Upper lobe of right lung (tissue), 1 donor: Measurements from ENCODE around the gene FRMD4A. TPM values are rescaled to one million over a fixed set of nuclear protein-coding genes. Genes with fewer than 3 reads are reported as not detected.

Source experiments
- ATAC-seq: fragments of 200-7000 bp; cut with Tn5 transposase; one replicate; pipeline ENCODE4 v1.9.1; 2020; ENCODE audit warnings: mild to moderate bottlenecking, moderate library complexity
- DNase-seq: peaks from one replicate; pipeline ENCODE4 v3.0.0-alpha.2; 2020
- H3K27ac ChIP-seq: fragments of 200-600 bp; one replicate; pipeline ENCODE4 v1.8.0; 2022
- H3K27me3 ChIP-seq: fragments of 200-600 bp; one replicate; pipeline ENCODE4 v1.8.0; 2022; ENCODE audit warnings: mild to moderate bottlenecking
- H3K36me3 ChIP-seq: fragments of 200-600 bp; one replicate; pipeline ENCODE4 v1.8.0; 2022
- H3K4me1 ChIP-seq: fragments of 200-600 bp; one replicate; pipeline ENCODE4 v1.8.0; 2022
- H3K4me3 ChIP-seq: fragments of 200-600 bp; one replicate; pipeline ENCODE4 v1.8.0; 2022; ENCODE audit warnings: mild to moderate bottlenecking
- H3K9me3 ChIP-seq: fragments of 200-600 bp; one replicate; pipeline ENCODE4 v1.8.0; 2022
- CTCF ChIP-seq: fragments of 200-600 bp; IDR thresholded peaks from one replicate; pipeline ENCODE4 v1.8.0; 2022; ENCODE audit warnings: antibody characterized with exemption
- intact Hi-C: fragments of 100-400 bp; cut with DNase I; formaldehyde crosslinking; loops from one replicate; pipeline ENCODE4 v1.11.0; 2022
- total RNA-seq: library from RNA; stranded (reverse); fragmentation: NEBNext Ultra II Directional; extraction: Animal tissue kit (Norgen Biotek cat#: 25700); gene quantifications from one replicate; pipeline ENCODE4 v1.2.1, GENCODE V29; 2021
- donor health status: DM: no; HTN: yes; CAD: no; lungs with severe emphysema.

Gene FRMD4A
- total RNA-seq, 1 donor from 2014 or later = 38.3 TPM

- Histone ChIP-seq H3K36me3 (no peaks in the 10 kb centered on the region), H3K27ac (no peak overlapping the region), H3K4me1 (no peaks in the 10 kb centered on the region), H3K27me3 (peaks cover 4% of the 10 kb centered on the region), H3K9me3 (no peaks in the 10 kb centered on the region), H3K4me3 (no peak overlapping the region)
- ATAC-seq (no peak), DNase-seq (no peak)
- intact Hi-C loops = no loop called here
- TF ChIP-seq CTCF = no peak
These were observed 9.5 kb upstream of the FRMD4A start for GRCh38 chr10:14340051-14340744.

DNA sequence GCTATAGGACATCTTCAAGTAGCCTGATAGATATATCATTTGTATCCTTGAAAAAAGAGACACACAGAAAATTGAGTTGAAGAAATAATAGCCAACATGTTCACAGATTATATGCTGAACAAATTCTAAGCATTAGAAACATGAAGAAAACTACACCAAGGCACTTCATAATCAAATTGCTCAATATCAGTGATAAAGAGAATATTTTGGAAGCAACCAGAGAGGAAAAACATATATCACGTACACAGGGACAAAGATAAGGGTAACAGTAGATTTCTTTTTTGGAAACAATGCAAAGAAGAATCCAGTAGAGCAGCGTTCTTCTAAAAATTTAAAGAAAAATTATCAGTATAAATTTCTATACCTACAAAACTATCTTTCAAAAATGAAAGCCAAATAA is 6.0 kb upstream of the FRMD4A start:
- TF ChIP-seq CTCF = no peak
- peaks cover 20% of the 10 kb centered on the region for H3K27me3 ChIP-seq
- H3K9me3 ChIP-seq = no peaks in the 10 kb centered on the region
- H3K36me3 ChIP-seq = no peaks in the 10 kb centered on the region
- H3K4me1 ChIP-seq = no peaks in the 10 kb centered on the region
- H3K4me3 ChIP-seq = no peak overlapping the region
- ATAC-seq (no peak), DNase-seq (no peak)
- H3K27ac ChIP-seq = no peak overlapping the region
- intact Hi-C loops = no loop called here

DNA sequence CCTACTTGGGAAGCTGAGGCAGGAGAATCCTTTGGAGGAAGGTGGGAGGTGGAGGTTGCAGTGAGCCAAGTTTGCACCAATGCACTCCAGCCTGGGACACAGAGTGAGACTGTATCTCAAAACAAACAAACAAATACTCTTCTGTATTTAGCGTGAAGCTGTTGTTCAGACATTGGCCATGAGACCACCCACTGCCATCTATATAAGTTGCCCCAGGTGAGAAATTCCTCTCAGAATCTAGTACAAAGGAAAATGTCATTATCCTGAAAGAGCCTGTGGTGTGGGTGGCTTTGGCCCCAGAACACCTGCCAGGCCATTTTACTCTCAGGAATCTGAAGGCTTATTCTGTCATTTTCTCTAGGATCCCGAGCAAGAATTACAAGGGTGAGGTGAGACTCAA is 4.0 kb upstream of the FRMD4A start:
- Histone ChIP-seq H3K36me3 (no peaks in the 10 kb centered on the region), H3K27me3 (peaks cover 27% of the 10 kb centered on the region), H3K9me3 (no peaks in the 10 kb centered on the region), H3K4me1 (no peaks in the 10 kb centered on the region), H3K27ac (no peak overlapping the region), H3K4me3 (no peak overlapping the region)
- no peak for DNase-seq
- intact Hi-C loops = no loop called here
- no peak for ATAC-seq
- TF ChIP-seq CTCF = no peak

DNA sequence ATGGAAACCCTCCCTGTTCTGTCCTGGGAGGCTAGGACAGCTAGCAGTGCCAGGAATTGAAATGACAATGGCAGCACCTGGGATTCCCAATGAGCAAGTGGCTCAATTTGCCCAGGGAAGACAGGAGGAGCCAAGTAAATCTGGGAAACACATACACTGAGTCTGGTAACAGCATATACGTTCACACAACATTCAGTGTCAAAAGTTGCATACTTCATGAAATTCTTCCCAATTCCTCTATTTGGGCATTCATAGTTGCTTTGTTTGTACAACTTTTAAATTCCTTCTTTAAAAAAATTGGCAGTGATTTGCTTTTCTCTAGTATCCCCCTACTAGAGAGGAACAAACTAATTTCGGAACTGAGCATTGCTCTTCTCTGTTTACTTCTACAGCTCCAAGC is 2.9 kb upstream of the FRMD4A start:
- Histone ChIP-seq H3K4me3 (no peak overlapping the region), H3K36me3 (no peaks in the 10 kb centered on the region), H3K4me1 (no peaks in the 10 kb centered on the region), H3K9me3 (no peaks in the 10 kb centered on the region), H3K27me3 (peaks cover 27% of the 10 kb centered on the region), H3K27ac (no peak overlapping the region)
- DNase-seq (no peak), ATAC-seq (no peak)
- intact Hi-C loops = no loop called here
- TF ChIP-seq CTCF = no peak

- intact Hi-C loops = no loop called here
- Histone ChIP-seq H3K36me3 (no peaks in the 10 kb centered on the region), H3K27ac (no peak overlapping the region), H3K9me3 (no peaks in the 10 kb centered on the region), H3K4me1 (no peaks in the 10 kb centered on the region), H3K4me3 (no peak overlapping the region), H3K27me3 (peaks cover 27% of the 10 kb centered on the region)
- no peak for DNase-seq
- no peak for ATAC-seq
- no peak for TF ChIP-seq CTCF
These were observed 2.2 kb upstream of the FRMD4A start for GRCh38 chr10:14332903-14333302.

DNA sequence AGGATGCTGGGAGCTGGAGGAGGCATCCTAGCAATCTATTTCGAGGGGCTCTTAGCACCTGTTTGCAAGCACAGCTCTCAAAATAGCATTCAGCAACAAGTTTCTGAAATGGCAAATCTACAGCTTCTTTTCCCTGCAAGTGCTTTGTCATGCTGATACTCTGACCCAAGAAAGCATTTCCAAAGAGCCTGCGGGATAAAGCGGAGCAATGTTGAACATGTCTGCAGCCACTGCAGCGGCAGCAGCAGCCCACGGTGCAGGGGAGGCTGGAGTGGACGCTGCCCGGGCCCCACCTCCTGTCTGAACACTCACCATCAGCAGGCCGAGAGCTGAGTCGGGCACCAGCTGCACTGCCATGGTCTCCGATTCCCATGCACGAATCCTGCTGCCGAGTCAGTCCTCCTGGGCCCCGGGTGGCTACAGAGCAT is 964 bp downstream of the FRMD4A start:
- no peaks in the 10 kb centered on the region for H3K9me3 ChIP-seq
- no peak overlapping the region for H3K27ac ChIP-seq
- intact Hi-C loops = no loop called here
- H3K4me3 ChIP-seq = no peak overlapping the region
- ATAC-seq = no peak
- no peak for TF ChIP-seq CTCF
- DNase-seq = no peak
- H3K36me3 ChIP-seq = no peaks in the 10 kb centered on the region
- no peaks in the 10 kb centered on the region for H3K4me1 ChIP-seq
- peaks cover 27% of the 10 kb centered on the region for H3K27me3 ChIP-seq
